22Rv1 (cell line): ENCODE data around the gene LDLR.

Experiments
- CTCF ChIP-seq: fragments of 450-650 bp; IDR thresholded peaks from 2 replicates; pipeline ENCODE4 v1.5.1; 2017; ENCODE audit warnings: mild to moderate bottlenecking
- ZFX ChIP-seq: fragments of 450-650 bp; IDR thresholded peaks from 2 replicates; pipeline ENCODE4 v1.6.1; 2017; ENCODE audit warnings: antibody characterized with exemption, borderline replicate concordance

- TF ChIP-seq CTCF, result no peak
- TF ChIP-seq ZFX, result no peak
Measured at GRCh38 chr19:11171144-11171543, 81.9 kb downstream of the LDLR start.
